SK-N-SH (cell line): Measurements from ENCODE around the gene VIPAS39.

ENCODE experiments used
- CHD2 ChIP-seq: fragments of 150-350 bp; IDR thresholded peaks from 2 replicates; pipeline ENCODE4 v1.6.1; 2018; ENCODE audit warnings: low read length; ENCODE audit not compliant: partially characterized antibody
- EP300 ChIP-seq, 2 experiments: IDR thresholded peaks; 2 replicates each; pipeline versions ENCODE4 v1.4.0 to v1.6.1; 2012; ENCODE audit warnings: borderline replicate concordance in 1 of 2, low read depth in 1 of 2, low read length in 1 of 2
- EZH2phosphoT487 ChIP-seq: fragments of 200-600 bp; sonication (generic); IDR thresholded peaks from 2 replicates; pipeline ENCODE4 v1.6.1; 2017; ENCODE audit warnings: low read depth, mixed run types, mild to moderate bottlenecking, antibody characterized with exemption, moderate library complexity, borderline replicate concordance
- SMC3 ChIP-seq: IDR thresholded peaks from 2 replicates; pipeline ENCODE4 v1.6.1; 2012; ENCODE audit warnings: low read depth, low read length, improper control_type of control experiment
- TAF1 ChIP-seq: IDR thresholded peaks from 2 replicates; pipeline ENCODE4 v1.6.1; 2012; ENCODE audit warnings: low read depth, mild to moderate bottlenecking, low read length, moderate library complexity, borderline replicate concordance
- YY1 ChIP-seq: IDR thresholded peaks from 2 replicates; pipeline ENCODE4 v1.4.0; 2012; ENCODE audit warnings: low read depth, mild to moderate bottlenecking
- ZBTB33 ChIP-seq: IDR thresholded peaks from 2 replicates; pipeline ENCODE4 v1.4.0; 2012; ENCODE audit warnings: low read depth, borderline replicate concordance
- TF ChIP-seq, protein P1 (sequence below): fragments of 200-600 bp; sonication (generic); IDR thresholded peaks from 2 replicates; pipeline ENCODE4 v1.6.1; 2017; ENCODE audit warnings: antibody characterized with exemption, mild to moderate bottlenecking, moderate library complexity
- TF ChIP-seq, protein P2 (sequence below): IDR thresholded peaks from 2 replicates; pipeline ENCODE4 v1.6.1; 2012; ENCODE audit warnings: mild to moderate bottlenecking, low read depth, low read length, moderate library complexity
- TF ChIP-seq, protein P3 (sequence below): IDR thresholded peaks from 2 replicates; pipeline ENCODE4 v1.4.0; 2012; ENCODE audit warnings: low read depth

- TF ChIP-seq, protein P1, sequence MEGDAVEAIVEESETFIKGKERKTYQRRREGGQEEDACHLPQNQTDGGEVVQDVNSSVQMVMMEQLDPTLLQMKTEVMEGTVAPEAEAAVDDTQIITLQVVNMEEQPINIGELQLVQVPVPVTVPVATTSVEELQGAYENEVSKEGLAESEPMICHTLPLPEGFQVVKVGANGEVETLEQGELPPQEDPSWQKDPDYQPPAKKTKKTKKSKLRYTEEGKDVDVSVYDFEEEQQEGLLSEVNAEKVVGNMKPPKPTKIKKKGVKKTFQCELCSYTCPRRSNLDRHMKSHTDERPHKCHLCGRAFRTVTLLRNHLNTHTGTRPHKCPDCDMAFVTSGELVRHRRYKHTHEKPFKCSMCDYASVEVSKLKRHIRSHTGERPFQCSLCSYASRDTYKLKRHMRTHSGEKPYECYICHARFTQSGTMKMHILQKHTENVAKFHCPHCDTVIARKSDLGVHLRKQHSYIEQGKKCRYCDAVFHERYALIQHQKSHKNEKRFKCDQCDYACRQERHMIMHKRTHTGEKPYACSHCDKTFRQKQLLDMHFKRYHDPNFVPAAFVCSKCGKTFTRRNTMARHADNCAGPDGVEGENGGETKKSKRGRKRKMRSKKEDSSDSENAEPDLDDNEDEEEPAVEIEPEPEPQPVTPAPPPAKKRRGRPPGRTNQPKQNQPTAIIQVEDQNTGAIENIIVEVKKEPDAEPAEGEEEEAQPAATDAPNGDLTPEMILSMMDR = no peak
- no peak for TF ChIP-seq EZH2phosphoT487
- TF ChIP-seq, protein P2, sequence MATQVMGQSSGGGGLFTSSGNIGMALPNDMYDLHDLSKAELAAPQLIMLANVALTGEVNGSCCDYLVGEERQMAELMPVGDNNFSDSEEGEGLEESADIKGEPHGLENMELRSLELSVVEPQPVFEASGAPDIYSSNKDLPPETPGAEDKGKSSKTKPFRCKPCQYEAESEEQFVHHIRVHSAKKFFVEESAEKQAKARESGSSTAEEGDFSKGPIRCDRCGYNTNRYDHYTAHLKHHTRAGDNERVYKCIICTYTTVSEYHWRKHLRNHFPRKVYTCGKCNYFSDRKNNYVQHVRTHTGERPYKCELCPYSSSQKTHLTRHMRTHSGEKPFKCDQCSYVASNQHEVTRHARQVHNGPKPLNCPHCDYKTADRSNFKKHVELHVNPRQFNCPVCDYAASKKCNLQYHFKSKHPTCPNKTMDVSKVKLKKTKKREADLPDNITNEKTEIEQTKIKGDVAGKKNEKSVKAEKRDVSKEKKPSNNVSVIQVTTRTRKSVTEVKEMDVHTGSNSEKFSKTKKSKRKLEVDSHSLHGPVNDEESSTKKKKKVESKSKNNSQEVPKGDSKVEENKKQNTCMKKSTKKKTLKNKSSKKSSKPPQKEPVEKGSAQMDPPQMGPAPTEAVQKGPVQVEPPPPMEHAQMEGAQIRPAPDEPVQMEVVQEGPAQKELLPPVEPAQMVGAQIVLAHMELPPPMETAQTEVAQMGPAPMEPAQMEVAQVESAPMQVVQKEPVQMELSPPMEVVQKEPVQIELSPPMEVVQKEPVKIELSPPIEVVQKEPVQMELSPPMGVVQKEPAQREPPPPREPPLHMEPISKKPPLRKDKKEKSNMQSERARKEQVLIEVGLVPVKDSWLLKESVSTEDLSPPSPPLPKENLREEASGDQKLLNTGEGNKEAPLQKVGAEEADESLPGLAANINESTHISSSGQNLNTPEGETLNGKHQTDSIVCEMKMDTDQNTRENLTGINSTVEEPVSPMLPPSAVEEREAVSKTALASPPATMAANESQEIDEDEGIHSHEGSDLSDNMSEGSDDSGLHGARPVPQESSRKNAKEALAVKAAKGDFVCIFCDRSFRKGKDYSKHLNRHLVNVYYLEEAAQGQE = no peak
- no peak for TF ChIP-seq SMC3
- no peak for TF ChIP-seq ZBTB33
- TF ChIP-seq TAF1 = no peak
- no peak for TF ChIP-seq YY1
- no peak for TF ChIP-seq EP300 (IDR thresholded peaks at IDR 0.05; ENCODE audit: borderline replicate concordance in 1 of 2, low read depth in 1 of 2, low read length in 1 of 2)
- TF ChIP-seq CHD2 = no peak
- TF ChIP-seq, protein P3, sequence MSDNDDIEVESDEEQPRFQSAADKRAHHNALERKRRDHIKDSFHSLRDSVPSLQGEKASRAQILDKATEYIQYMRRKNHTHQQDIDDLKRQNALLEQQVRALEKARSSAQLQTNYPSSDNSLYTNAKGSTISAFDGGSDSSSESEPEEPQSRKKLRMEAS = no peak
Measured at GRCh38 chr14:77407158-77407557, 50.2 kb downstream of the VIPAS39 start.
